ENCODE measurements around the gene BCO2. TPM values are rescaled to one million over a fixed set of nuclear protein-coding genes. Genes with fewer than 3 reads are reported as not detected.
"Not testable (repeated sequence)": the region's sequence is repeated elsewhere in the genome, so short reads cannot be mapped to it uniquely, and the experiment has no call there.

BCO2 gene
- total and polyA plus RNA-seq, 8 donors = 0.87 to 21.8 (median 1.8) TPM; not detected in 1

GRCh38 chr11:112196519-112197087 is 21.3 kb downstream of the BCO2 start:
- 88 to 94% (median 93%) methylated on average over 2 of the region's 2 CpGs for WGBS, 5 donors
- no peaks in the 10 kb centered on the region for H3K27me3 ChIP-seq
- DNase-seq = no peak
- H3K36me3 ChIP-seq = no peaks in the 10 kb centered on the region
- TF ChIP-seq EP300 (IDR thresholded peaks at IDR 0.05) (no peak), CTCF (IDR thresholded peaks at IDR 0.05) (no peak), POLR2A (IDR thresholded peaks at IDR 0.05) (no peak), POLR2AphosphoS5 (IDR thresholded peaks at IDR 0.05) (no peak)
- no peaks in the 10 kb centered on the region for H3K9me3 ChIP-seq
- no peaks in the 10 kb centered on the region for H3K4me1 ChIP-seq
- H3K27ac ChIP-seq = no peak overlapping the region
- no peak overlapping the region for H3K4me3 ChIP-seq
- intact Hi-C loops (cut with DNase I; ENCODE audit: low total_unique reads) = no loop called here

- H3K4me3 ChIP-seq; H3K36me3 ChIP-seq; H3K4me1 ChIP-seq; intact Hi-C loops (cut with DNase I; ENCODE audit: low total_unique reads); H3K27me3 ChIP-seq; H3K9me3 ChIP-seq; H3K27ac ChIP-seq; DNase-seq: not testable (repeated sequence)
- WGBS, 5 donors = 77 to 83% (median 80%) methylated on average over 4 of the region's 4 CpGs
Observed at GRCh38 chr11:112199101-112199500, 23.8 kb downstream of the BCO2 start.

- intact Hi-C loops (cut with DNase I; ENCODE audit: low total_unique reads) = no loop called here
- WGBS, 5 donors = 34 to 42% (median 35%) methylated on average over 2 of the region's 2 CpGs
- H3K27me3 ChIP-seq = no peaks in the 10 kb centered on the region
- no peak overlapping the region for H3K4me3 ChIP-seq
- H3K36me3 ChIP-seq = peaks cover 0 to 10% (median 0%) of the 10 kb centered on the region in 4 donors
- no peak overlapping the region for H3K27ac ChIP-seq
- H3K9me3 ChIP-seq = no peaks in the 10 kb centered on the region
- DNase-seq = no peak
- H3K4me1 ChIP-seq = no peaks in the 10 kb centered on the region
- TF ChIP-seq CTCF (IDR thresholded peaks at IDR 0.05) = no peak
- no peak for TF ChIP-seq POLR2AphosphoS5 (IDR thresholded peaks at IDR 0.05)
- no peak for TF ChIP-seq POLR2A (IDR thresholded peaks at IDR 0.05)
- no peak for TF ChIP-seq EP300 (IDR thresholded peaks at IDR 0.05)
Observed at GRCh38 chr11:112200252-112200651, 24.9 kb downstream of the BCO2 start.

GRCh38 chr11:112206071-112206470 is 30.8 kb downstream of the BCO2 start:
- H3K9me3 ChIP-seq = no peaks in the 10 kb centered on the region
- intact Hi-C loops (cut with DNase I; ENCODE audit: low total_unique reads) = no loop called here
- no peak overlapping the region for H3K27ac ChIP-seq
- TF ChIP-seq CTCF (IDR thresholded peaks at IDR 0.05) = no peak
- TF ChIP-seq POLR2AphosphoS5 (IDR thresholded peaks at IDR 0.05) = no peak
- TF ChIP-seq POLR2A (IDR thresholded peaks at IDR 0.05) = no peak
- TF ChIP-seq EP300 (IDR thresholded peaks at IDR 0.05) = no peak
- no peaks in the 10 kb centered on the region for H3K4me1 ChIP-seq
- H3K27me3 ChIP-seq = no peaks in the 10 kb centered on the region
- DNase-seq = no peak
- no peak overlapping the region for H3K4me3 ChIP-seq
- H3K36me3 ChIP-seq = peaks cover 0 to 14% (median 0%) of the 10 kb centered on the region in 4 donors
- 93 to 95% (median 94%) methylated on average over 23 of the region's 23 CpGs for WGBS, 5 donors

- Histone ChIP-seq H3K4me3 (no peak overlapping the region), H3K36me3 (no peaks in the 10 kb centered on the region), H3K4me1 (no peaks in the 10 kb centered on the region), H3K27me3 (no peaks in the 10 kb centered on the region), H3K9me3 (no peaks in the 10 kb centered on the region), H3K27ac (no peak overlapping the region)
- no peak for TF ChIP-seq CTCF (IDR thresholded peaks at IDR 0.05)
- TF ChIP-seq EP300 (IDR thresholded peaks at IDR 0.05) = no peak
- TF ChIP-seq POLR2A (IDR thresholded peaks at IDR 0.05) = no peak
- no peak for TF ChIP-seq POLR2AphosphoS5 (IDR thresholded peaks at IDR 0.05)
- intact Hi-C loops (cut with DNase I; ENCODE audit: low total_unique reads) = no loop called here
- DNase-seq = no peak
- 68 to 85% (median 76%) methylated on average over 1 of the region's 1 CpG for WGBS, 5 donors
Observed at GRCh38 chr11:112210890-112211289, 35.6 kb downstream of the BCO2 start.
